ENCODE results near the gene C4B.

The C4B gene

DNA sequence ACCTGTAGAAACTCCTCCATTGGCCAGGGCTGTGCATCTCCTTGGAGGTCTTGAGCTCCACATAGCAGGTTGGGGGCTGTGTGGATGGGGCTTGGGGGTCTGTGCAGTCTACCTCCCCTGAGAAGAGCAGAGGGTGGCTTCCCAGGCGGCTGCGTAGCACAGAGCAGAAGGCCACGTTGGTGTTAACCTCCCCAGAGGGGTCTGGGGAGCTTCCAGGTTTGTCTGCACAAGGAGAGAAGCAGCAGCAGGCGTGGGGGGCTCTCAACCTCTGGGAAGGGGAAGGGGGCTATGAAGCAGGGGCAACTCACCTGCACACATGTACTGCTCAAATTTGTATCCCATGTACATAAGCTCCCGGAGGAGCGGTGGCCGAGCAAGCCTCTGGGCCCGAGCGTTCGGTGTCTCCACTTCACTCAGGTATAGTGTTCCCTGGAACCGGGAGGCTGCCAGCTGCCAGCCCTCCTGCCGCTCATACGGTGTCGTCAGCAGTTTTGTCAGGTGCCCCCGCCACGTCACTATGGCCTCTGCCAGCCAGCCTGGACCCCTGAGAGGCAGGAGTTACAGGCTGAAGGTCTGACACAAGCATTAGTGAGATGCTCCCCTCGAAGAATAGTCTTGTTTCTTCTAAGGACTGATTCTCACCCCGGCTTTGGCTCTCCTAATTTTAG, 43.9 kb upstream of the C4B start:
- POLR2A ChIA-PET = interaction anchor here (0.6 to 4.6 kb wide), 12 partner anchors 9 to 310 kb away, joined by 3 to 64 read pairs (median 6); partner anchors contain the start of genes C6orf47, CLIC1, EHMT2 and GPANK1
- peak overlapping the region; percentile 83 for H3K4me3 ChIP-seq (ENCODE audit: low read depth, low read length)
- no peaks in the 10 kb centered on the region for H3K9me3 ChIP-seq (ENCODE audit: control insufficient read depth, insufficient read depth, low read depth, low read length)
- peaks cover 5% of the 10 kb centered on the region for H3K4me1 ChIP-seq (ENCODE audit: control insufficient read depth, insufficient read depth, low read length)
- CTCF ChIA-PET = interaction anchor here (0.7 to 2.1 kb wide), 4 partner anchors 10 to 180 kb away, joined by 3 to 10 read pairs (median 4); partner anchors contain the start of genes NELFE and SKIC2
- H3K27ac ChIP-seq (ENCODE audit: extremely low read depth, low read depth, low read length) = peak overlapping the region; percentile 74
- H3K36me3 ChIP-seq (ENCODE audit: control insufficient read depth in 2 of 2, insufficient read depth in 1 of 2, low read length in 2 of 2) = peaks cover 8 to 57% of the 10 kb centered on the region in 2 experiments; a peak in 2 of 3 replicates
- no peak for TF ChIP-seq ZNF121 (tag by site-specific recombination; IDR thresholded peaks at IDR 0.05)
- no peak for TF ChIP-seq ZBTB7A (tag by site-specific recombination; IDR thresholded peaks at IDR 0.05; ENCODE audit: low read depth)
- TF ChIP-seq ZNF274 (IDR thresholded peaks at IDR 0.05; ENCODE audit: low read length) = no peak
- TF ChIP-seq ZNF274 (tag by site-specific recombination; IDR thresholded peaks at IDR 0.05; ENCODE audit: borderline replicate concordance) = no peak
- TF ChIP-seq ZNF621 (tag by site-specific recombination; IDR thresholded peaks at IDR 0.05) = no peak
- no peak for TF ChIP-seq YY1 (tag by site-specific recombination; IDR thresholded peaks at IDR 0.05)
- TF ChIP-seq ZIC2 (tag by site-specific recombination; IDR thresholded peaks at IDR 0.05) = 0 out of 2 replicates have a peak, but pooled peaks have one; percentile 33
- TF ChIP-seq ZNF157 (tag by site-specific recombination; IDR thresholded peaks at IDR 0.05) = no peak
- no peak for TF ChIP-seq ZNF202 (tag by site-specific recombination; IDR thresholded peaks at IDR 0.05; ENCODE audit: borderline replicate concordance)
- no peak for TF ChIP-seq ZNF175 (tag by site-specific recombination; IDR thresholded peaks at IDR 0.05)
- peak; percentile 64 for TF ChIP-seq GLIS1 (tag by site-specific recombination; IDR thresholded peaks at IDR 0.05)
- no peak for TF ChIP-seq ZNF2 (tag by site-specific recombination; IDR thresholded peaks at IDR 0.05)
- no peak for TF ChIP-seq ZBTB1 (tag by site-specific recombination; IDR thresholded peaks at IDR 0.05)
- no peak for TF ChIP-seq YY2 (tag by site-specific recombination; IDR thresholded peaks at IDR 0.05)
- no peak for TF ChIP-seq ZNF302 (tag by site-specific recombination; IDR thresholded peaks at IDR 0.05; ENCODE audit: low read depth)
- TF ChIP-seq, protein P1, sequence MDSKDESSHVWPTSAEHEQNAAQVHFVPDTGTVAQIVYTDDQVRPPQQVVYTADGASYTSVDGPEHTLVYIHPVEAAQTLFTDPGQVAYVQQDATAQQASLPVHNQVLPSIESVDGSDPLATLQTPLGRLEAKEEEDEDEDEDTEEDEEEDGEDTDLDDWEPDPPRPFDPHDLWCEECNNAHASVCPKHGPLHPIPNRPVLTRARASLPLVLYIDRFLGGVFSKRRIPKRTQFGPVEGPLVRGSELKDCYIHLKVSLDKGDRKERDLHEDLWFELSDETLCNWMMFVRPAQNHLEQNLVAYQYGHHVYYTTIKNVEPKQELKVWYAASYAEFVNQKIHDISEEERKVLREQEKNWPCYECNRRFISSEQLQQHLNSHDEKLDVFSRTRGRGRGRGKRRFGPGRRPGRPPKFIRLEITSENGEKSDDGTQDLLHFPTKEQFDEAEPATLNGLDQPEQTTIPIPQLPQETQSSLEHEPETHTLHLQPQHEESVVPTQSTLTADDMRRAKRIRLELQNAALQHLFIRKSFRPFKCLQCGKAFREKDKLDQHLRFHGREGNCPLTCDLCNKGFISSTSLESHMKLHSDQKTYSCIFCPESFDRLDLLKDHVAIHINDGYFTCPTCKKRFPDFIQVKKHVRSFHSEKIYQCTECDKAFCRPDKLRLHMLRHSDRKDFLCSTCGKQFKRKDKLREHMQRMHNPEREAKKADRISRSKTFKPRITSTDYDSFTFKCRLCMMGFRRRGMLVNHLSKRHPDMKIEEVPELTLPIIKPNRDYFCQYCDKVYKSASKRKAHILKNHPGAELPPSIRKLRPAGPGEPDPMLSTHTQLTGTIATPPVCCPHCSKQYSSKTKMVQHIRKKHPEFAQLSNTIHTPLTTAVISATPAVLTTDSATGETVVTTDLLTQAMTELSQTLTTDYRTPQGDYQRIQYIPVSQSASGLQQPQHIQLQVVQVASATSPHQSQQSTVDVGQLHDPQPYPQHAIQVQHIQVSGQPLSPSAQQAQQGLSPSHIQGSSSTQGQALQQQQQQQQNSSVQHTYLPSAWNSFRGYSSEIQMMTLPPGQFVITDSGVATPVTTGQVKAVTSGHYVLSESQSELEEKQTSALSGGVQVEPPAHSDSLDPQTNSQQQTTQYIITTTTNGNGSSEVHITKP (tag by site-specific recombination; IDR thresholded peaks at IDR 0.05) = peak; percentile 82
- TF ChIP-seq ZBTB21 (tag by site-specific recombination; IDR thresholded peaks at IDR 0.05) = peak; percentile 86
- TF ChIP-seq WT1 (tag by site-specific recombination; IDR thresholded peaks at IDR 0.05) = 0 out of 2 replicates have a peak, but pooled peaks have one; percentile 17
- TF ChIP-seq ZNF335 (tag by site-specific recombination; conservative IDR thresholded peaks at IDR 0.05) = no peak
- TF ChIP-seq ZNF184 (tag by site-specific recombination; IDR thresholded peaks at IDR 0.05) = peak; percentile 76; the same call in 1 of the 2 replicates
- no peak for TF ChIP-seq ZNF132 (tag by site-specific recombination; IDR thresholded peaks at IDR 0.05; ENCODE audit: borderline replicate concordance)
- TF ChIP-seq KLF7 (tag by site-specific recombination; IDR thresholded peaks at IDR 0.05; ENCODE audit: borderline replicate concordance) = no peak
- peak; percentile 54 for TF ChIP-seq GLIS2 (tag by site-specific recombination; IDR thresholded peaks at IDR 0.05)
- TF ChIP-seq SALL2 (tag by site-specific recombination; IDR thresholded peaks at IDR 0.05; ENCODE audit: borderline replicate concordance) = no peak
- TF ChIP-seq ZNF19 (tag by site-specific recombination; IDR thresholded peaks at IDR 0.05; ENCODE audit: low read depth) = no peak
- peak; percentile 91 for TF ChIP-seq ZNF629 (tag by site-specific recombination; IDR thresholded peaks at IDR 0.05)
- TF ChIP-seq ZNF785 (tag by site-specific recombination; IDR thresholded peaks at IDR 0.05) = no peak
- no peak for TF ChIP-seq ZBTB48 (tag by site-specific recombination; IDR thresholded peaks at IDR 0.05)
- TF ChIP-seq ZFP3 (tag by site-specific recombination; IDR thresholded peaks at IDR 0.05; ENCODE audit: low read depth) = no peak
- TF ChIP-seq, protein P2, sequence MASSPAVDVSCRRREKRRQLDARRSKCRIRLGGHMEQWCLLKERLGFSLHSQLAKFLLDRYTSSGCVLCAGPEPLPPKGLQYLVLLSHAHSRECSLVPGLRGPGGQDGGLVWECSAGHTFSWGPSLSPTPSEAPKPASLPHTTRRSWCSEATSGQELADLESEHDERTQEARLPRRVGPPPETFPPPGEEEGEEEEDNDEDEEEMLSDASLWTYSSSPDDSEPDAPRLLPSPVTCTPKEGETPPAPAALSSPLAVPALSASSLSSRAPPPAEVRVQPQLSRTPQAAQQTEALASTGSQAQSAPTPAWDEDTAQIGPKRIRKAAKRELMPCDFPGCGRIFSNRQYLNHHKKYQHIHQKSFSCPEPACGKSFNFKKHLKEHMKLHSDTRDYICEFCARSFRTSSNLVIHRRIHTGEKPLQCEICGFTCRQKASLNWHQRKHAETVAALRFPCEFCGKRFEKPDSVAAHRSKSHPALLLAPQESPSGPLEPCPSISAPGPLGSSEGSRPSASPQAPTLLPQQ (tag by site-specific recombination; IDR thresholded peaks at IDR 0.05) = no peak
- TF ChIP-seq, protein P3, sequence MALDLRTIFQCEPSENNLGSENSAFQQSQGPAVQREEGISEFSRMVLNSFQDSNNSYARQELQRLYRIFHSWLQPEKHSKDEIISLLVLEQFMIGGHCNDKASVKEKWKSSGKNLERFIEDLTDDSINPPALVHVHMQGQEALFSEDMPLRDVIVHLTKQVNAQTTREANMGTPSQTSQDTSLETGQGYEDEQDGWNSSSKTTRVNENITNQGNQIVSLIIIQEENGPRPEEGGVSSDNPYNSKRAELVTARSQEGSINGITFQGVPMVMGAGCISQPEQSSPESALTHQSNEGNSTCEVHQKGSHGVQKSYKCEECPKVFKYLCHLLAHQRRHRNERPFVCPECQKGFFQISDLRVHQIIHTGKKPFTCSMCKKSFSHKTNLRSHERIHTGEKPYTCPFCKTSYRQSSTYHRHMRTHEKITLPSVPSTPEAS (tag by site-specific recombination; IDR thresholded peaks at IDR 0.05) = no peak
- TF ChIP-seq, protein P4, sequence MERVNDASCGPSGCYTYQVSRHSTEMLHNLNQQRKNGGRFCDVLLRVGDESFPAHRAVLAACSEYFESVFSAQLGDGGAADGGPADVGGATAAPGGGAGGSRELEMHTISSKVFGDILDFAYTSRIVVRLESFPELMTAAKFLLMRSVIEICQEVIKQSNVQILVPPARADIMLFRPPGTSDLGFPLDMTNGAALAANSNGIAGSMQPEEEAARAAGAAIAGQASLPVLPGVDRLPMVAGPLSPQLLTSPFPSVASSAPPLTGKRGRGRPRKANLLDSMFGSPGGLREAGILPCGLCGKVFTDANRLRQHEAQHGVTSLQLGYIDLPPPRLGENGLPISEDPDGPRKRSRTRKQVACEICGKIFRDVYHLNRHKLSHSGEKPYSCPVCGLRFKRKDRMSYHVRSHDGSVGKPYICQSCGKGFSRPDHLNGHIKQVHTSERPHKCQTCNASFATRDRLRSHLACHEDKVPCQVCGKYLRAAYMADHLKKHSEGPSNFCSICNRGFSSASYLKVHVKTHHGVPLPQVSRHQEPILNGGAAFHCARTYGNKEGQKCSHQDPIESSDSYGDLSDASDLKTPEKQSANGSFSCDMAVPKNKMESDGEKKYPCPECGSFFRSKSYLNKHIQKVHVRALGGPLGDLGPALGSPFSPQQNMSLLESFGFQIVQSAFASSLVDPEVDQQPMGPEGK (tag by site-specific recombination; IDR thresholded peaks at IDR 0.05) = peak; percentile 35; the same call in 1 of the 2 replicates
